ENCODE measurements around the gene RNFT1.

DNA sequence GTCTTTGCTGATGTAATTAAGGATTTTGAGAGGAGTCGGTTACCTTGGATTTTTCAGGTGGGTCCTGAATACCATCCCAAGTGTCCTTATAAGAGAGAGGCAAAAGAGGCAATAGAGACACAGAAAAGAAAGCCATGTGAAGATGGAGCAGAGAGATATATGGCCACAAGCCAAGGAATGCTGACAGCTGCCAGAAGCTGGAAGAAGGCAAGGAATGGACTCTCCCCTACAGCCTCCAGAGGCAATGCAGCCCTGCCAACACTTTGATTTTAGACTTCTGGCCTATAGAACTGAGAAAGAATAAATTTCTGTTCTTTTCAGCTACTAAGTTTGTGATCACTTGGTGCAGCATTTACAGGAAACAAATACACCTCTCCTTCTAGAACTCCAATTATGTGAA, 8.2 kb upstream of the RNFT1 start:
- TF ChIP-seq CTCF (IDR thresholded peaks at IDR 0.05) (no peak), CREM (CRISPR knock-in tag; IDR thresholded peaks at IDR 0.05) (no peak), NR1H2 (CRISPR knock-in tag; IDR thresholded peaks at IDR 0.05) (no peak), GABPB1 (CRISPR knock-in tag; IDR thresholded peaks at IDR 0.05) (no peak), ETV6 (CRISPR knock-in tag; IDR thresholded peaks at IDR 0.05) (no peak)
- TF ChIP-seq, protein P1, sequence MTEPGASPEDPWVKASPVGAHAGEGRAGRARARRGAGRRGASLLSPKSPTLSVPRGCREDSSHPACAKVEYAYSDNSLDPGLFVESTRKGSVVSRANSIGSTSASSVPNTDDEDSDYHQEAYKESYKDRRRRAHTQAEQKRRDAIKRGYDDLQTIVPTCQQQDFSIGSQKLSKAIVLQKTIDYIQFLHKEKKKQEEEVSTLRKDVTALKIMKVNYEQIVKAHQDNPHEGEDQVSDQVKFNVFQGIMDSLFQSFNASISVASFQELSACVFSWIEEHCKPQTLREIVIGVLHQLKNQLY (CRISPR knock-in tag; IDR thresholded peaks at IDR 0.05), result no peak

Data from WTC11 (cell line).